Neural progenitor cell (in vitro differentiated cells): Measurements from ENCODE around the gene BMX.

ENCODE experiments used
- CTCF ChIP-seq: fragments of 200-600 bp; sonication (generic); IDR thresholded peaks from 2 replicates; pipeline ENCODE4 v1.5.1; 2017; ENCODE audit warnings: antibody characterized with exemption, mild to moderate bottlenecking
- EZH2 ChIP-seq: fragments of 200-600 bp; sonication (generic); IDR thresholded peaks from 2 replicates; pipeline ENCODE4 v1.6.1; 2017; ENCODE audit warnings: antibody characterized with exemption, mild to moderate bottlenecking, moderate library complexity
- EZH2phosphoT487 ChIP-seq: fragments of 200-600 bp; sonication (generic); IDR thresholded peaks from 2 replicates; pipeline ENCODE4 v1.6.1; 2017; ENCODE audit warnings: antibody characterized with exemption

- TF ChIP-seq CTCF, result no peak
- TF ChIP-seq EZH2, result no peak
- no peak for TF ChIP-seq EZH2phosphoT487
Observed at GRCh38 chrX:15505101-15505500, 4.5 kb downstream of the BMX start.
